Activated T-cell treated with anti-CD3 and anti-CD28 coated beads, Interleukin-2, amount 50 U/mL, for 48 hours (primary cell): ENCODE measurements around the gene NATD1.
"Not testable (repeated sequence)": the region's sequence is repeated elsewhere in the genome, so short reads cannot be mapped to it uniquely, and the experiment has no call there.

Experiments used
- DNase-seq, 2 experiments: peaks; one replicate each; pipeline ENCODE4 v3.0.0-alpha.2; 2020

NATD1 gene

DNA sequence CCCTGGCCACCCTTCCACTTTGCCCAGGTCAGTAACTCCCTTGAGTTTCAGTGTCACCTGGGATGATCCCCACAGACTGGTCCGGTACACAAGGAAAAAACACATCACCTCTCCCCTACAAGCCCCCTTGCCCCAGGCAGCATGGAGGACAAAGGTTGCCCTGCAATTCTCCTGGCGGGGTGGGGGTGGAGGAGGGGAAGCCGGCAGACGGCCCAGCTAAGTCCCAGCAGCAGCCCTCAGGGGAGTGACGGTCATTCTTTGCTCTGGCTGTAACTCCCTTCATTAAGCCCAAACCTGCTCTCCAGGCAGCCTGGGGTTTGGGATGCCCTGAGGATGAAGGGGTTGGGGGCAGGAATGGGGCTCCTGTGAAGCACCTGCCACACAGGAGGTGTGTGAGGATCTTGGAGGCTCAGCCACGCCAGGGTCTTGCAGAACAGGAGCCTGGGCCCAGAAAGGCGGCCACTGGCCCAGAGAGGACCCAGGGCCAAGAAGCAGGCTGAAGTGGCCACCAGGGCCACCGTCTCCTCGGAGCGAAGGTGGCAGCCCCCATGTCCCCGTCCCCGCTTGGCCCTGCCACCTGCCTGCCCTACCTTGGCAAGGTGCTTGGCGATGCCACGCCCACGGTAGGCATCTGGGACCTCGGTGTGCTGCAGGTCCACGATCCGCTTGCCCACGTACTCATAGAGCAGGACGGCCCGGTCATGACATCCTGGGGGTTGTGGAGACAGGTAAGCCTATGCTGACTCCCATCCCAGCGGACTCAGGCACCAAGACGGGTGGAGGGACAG is 9.5 kb downstream of the NATD1 start:
- DNase-seq: no peak

DNA sequence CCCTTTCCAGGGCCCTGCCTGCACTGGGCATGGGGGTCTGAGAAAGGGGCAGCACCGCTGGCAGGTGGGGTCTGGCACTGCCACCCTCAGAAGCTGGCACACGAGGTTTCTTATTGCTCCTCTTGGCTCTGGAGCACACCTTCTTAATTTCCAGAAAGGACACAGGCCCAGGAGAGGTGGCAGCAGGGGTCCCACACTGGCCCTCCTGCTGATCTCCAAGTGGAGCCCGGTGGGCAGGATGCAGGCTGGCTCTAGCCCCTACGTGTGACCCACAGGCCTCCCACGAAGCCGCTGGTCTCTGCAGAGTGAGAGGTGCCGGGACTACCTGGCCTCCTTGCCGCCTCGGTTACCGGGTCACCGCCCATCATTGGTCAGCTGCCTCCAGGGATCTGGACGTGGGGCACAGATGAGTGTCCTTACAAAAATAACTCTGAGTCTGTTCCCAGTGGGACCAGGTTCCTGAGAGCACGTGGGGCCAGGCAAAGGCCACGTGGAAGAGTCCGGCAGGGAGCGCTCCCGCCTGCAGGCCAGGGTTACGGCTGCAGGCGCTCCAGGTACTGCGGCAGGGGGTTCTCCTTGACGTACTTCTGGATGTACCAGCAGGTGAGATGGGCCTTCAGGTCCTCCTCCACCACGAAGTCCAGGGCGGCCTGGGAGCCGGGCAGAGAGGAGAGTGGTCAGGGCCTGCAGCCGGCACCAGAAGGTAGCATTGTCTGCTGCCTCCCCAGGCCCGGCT is 10.3 kb downstream of the NATD1 start:
- DNase-seq: no peak

DNA sequence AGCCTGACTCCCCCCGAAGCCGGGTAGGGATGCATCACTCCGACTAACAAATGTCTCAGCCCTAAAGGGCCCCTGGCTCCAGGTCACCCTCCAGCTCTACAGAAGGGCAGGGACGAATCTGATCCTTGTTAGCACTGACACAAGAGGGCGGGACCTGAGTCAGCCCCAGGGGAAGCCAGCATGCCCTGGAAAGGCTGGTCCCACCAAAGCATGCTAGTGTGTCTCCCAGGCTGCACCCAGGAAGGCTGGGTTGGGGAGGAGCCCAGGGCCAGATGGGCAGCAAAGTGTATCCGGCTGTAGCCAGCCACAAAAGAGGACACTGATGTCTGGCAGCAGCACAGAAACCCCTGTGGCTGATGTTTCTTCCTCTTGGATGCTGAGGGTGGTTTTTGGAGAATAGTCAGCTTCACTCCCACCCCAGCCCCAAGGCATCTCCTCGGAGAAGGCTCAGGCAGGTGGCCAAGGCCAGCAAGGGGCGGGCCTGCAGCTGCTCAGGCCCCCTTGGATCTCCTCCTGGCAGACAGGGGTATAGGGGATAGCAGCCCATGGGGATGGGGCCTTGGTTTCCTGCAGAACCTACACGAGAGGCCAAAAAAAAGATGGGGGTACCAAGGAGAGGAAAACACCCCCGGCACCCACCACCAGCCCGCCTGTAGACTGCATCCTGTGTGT is 11.0 kb downstream of the NATD1 start:
- no peak for DNase-seq

DNA sequence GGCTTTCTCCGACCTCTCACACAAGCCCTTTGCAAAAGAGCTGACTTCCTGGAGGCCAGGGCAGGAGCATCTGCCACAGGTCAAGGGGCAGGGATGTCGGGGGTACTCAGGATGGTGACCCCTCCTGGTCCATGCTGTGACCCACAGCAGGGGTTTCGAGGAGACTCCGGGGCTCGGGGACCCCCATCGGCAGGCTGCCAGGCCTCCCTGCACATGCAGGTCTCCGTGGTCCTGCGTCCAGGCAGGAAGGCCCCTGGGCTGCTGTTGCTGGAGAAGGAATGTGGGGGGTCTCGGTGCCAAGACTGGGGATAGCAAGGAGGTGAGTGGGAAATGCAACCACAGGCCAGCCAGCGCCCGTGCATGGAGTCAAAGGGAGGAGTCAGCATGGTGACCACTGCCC is 11.6 kb downstream of the NATD1 start:
- DNase-seq: no peak

DNA sequence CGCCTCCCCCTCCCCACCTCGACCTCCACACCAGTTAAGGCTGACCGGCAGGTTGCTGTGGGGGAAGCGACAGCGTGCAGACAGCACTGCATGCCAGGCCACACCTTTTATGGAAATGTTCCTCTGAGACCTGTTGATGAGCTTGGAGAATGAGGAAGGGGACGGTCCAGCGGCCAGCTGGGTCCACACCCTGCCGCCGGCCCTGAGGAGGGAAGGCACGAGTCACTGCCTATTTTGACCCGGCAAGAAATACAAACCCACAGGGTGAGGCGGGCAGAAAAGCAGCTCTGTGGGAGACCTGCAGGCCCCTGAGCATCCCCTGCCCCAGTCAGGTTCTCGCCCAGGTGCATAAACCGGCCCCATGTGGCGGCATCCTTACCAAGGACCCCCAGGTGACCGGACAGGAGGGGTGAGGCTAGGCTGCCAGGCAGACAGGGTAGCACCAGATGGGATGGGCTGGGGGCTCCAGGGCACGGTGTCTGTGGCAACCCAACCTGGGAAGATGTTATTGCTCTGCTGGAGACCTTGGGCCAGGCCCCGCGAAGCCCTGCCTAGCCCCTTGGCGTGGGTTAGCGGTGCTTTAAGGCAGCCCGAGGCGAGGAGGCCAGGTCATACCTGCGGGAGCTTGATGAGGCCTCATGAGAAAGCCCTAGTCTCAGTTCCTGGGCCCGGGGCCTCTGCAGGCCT is 12.7 kb downstream of the NATD1 start:
- DNase-seq: no peak

DNA sequence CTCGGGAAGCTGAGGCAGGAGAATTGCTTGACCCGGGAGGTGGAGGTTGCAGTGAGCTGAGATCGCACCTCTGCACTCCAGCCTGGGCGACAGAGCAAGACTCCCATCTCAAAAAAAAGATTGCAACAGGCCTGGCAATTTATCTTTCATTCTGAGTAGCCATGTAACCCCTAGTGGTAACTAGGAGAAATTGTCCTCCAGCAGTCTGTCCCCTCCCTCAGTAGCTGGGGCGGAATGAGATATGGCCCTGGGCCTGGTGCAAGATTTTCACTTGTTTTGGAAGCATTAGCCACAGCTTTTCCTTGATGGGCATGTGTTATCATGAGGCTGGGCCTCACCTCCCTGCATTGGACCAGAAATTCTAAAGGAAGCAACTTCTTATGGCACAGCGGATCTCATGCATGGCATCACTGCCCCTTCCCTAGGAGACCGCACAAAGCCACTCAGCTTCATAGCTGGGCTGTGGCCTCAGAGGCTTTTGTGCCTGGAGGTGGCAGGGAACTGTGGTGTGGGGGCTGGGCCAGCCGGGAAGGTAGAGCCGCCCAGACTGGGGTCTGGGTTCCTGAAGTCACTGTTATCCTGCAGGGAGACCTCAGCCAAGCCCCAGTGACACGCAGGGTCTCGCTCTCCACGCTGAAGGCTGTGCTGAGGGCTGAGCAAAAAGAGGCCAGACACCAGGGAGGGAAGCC is 13.4 kb downstream of the NATD1 start:
- no peak for DNase-seq

DNA sequence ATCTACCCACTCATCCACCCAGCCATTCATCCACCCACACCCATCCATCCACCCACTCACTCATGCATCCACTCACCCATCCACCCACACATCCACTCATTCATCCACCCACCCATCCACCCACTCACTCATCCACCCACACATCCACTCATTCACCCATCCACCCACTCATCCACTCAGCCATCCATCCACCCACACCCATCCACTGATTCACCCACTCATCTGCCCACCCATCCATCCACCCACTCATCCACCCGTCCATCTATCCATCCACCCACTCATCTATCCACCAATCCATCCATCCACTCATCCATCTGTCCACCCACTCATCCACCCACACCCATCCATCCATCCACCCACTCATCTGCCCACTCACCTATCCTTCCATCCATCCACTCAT is 17.3 kb downstream of the NATD1 start:
- no peak for DNase-seq

DNA sequence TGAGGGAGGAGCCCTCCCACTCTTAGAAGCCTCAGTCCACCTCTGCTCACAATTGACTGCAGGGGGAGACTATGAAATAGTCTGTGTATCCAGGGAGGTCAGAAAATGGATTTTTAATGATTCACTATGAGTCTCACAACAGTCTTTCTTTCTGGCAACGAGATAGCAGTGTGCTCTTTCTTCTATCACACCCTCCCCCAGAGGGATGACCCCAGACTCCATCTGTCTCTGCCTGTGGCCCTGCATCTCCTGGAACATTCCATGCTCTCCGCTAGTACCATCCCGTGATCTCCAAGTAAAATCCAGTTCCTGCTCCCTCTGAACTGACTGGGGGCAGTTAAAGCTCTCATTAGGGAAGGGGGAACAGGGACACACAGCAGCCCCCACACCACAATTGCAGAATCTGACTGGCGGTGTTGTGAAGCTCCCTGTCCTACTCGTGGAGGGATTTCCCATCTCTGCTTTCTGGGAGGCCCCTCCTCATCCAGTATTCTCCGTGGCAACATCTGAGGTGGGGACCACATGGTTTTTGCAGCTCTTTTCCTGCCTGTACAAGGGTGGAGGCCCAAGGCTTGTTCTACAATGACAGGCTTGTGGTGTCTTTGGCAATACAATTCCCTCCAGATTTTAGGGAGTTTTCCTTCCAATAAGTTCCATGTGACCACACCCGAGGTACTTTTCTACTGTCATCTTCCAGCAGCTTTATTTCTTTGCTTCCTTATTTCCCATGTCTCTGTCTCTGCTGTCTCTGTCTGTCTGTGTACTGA is 19.4 kb downstream of the NATD1 start:
- no peak for DNase-seq

DNA sequence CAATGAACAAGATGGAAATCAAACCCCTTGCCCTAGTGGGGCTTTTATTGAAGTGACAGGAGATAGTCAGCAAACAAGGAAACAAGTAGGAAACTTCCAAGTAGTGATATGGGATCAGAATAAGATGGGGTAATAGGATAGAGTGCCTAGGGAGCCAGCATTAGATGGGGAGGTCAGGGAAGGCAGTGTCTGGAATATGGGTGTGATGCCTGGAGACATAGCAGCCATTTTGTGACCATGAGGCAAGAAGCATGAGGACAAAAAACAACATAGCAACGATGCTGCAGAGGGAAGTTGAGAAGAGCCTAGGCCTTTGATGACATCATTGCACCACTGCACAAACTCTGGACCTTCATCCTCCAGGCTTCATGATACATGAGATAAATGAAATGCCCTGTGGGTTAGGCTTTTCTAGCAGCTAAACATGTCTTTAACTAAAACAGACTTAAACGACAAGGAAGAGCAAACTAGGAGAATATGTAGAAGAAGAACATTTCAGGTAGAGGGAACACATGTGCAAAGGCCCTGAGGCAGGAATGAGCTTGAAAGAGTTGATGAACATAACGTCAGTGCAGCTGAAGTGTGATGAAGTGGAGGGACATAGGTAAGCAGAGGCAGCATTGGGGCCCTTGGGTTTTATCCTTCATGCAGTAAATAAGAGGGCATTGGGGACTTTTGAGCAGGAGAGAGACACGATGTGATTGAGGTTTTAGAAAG is 21.0 kb downstream of the NATD1 start:
- DNase-seq: no peak

DNA sequence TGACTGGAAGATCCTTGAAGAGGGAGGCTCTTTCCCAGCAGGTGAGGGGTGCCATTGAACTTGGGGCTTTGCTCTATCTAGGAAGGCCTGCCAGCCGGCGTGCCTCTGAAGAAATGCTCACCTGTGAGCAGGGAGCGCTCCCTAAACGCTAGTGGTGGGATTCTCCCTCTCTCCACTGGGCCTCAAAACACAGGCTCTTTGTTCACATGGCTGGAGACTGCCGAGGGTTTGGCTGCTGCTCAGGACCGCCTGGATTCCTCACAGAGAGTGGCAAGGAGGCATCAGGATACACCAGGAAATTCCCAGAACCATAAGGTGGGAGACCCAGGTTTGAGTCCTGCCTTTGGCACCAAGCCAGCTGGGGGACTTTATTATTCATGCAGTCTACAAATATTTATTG is 21.7 kb downstream of the NATD1 start:
- DNase-seq: no peak

DNA sequence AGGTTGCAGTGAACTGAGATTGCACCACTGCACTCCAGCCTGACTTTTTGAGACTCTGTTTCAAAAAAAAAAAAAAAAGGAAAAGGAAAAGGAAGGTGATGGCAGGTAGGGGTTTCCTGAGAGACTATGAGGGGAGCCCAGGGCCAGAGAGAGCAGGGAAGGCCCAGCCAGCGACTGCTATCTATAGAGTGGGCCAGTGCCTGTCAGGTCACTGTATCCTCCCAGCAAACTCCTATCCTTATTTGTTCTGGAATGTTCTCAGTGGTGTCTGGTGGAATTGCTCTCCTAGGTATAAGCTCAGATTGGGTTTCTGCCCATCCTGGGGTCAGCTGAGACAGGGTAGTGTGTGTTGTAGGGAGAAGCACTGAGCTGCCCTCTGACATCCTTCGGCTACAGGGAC is 24.4 kb downstream of the NATD1 start:
- DNase-seq: no peak

DNA sequence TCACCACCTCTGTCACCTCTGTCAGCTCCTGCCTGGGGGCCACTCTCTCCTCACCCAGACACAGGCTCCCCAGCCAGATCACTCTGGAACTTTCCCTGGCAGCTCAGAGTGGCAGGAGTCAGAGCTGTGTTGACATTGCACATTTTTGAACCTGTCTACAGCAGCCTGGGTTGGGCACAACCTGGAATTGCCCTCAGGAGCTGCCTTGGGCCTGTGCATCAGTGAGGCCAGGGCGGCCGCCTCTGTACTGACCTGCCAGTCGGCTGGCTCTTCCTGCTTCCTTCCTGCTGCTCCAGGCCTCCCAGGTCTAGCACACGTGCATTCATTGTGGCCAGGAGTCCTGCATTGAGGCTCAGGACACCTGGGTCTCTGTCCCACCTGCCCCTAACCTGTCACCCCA is 25.1 kb downstream of the NATD1 start:
- no peak for DNase-seq

DNA sequence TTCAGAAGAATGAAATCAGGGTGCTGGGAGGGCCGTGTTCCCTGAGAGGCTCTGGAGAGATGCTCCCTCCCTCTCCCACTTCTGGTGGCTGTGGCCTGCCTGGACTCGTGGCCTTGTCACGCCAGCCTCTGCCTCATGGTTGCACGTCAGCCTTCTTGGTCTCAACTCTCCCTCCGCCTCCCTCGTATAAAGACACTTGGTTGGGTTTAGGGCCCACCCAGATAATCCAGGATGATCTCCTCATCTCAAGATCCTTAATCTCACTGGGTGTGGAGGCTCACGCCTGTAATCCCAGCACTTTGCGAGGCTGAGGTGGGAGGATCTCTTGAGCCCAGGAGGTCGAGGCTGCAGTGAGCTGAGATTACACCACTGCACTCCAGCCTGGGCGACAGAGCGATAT is 25.9 kb downstream of the NATD1 start:
- DNase-seq: not testable (repeated sequence)

DNA sequence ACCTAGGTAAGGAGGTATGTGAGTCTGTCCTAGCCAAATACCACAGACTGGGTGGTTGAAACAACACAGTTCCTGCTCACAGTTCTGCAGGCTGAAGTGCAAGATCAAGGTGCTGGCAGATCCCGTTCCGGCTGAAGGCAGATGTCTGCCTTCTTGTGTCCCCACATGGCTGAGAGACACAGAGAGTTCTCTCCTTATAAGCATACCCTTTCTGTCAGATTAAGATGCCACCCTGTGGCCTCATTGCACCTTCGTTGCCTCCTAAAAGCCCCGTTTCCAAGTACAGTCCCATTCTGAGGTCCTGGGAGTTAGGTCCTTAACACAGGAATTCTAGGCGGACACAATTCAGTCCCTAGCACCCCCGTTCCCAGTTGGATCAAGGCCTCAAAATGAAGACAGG is 30.1 kb downstream of the NATD1 start:
- DNase-seq: no peak

DNA sequence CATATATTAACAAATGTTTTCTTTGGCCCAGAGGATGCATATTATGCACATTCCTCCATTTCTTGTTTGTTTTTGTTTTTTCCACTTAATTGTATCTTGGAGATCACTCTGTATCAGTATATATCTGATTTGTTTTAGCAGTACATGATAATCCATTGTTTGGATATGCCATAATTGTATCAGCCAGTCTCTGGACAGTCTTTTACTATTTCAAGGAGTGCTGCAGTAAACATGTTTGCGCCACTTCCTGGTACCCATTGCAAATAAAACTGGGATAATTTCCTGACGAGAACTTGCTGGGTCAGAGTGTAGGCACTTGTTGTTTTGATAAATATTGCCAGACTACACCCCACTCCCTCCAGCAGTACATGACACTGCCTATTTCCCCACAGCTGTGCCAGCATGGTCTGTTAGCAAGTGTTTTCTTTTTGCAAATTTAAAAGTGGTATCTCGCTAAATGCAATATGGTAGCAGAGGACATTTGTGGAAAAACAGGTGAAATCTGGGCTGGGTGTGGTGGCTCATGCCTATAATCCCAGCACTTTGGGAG is 34.3 kb downstream of the NATD1 start:
- no peak for DNase-seq

DNA sequence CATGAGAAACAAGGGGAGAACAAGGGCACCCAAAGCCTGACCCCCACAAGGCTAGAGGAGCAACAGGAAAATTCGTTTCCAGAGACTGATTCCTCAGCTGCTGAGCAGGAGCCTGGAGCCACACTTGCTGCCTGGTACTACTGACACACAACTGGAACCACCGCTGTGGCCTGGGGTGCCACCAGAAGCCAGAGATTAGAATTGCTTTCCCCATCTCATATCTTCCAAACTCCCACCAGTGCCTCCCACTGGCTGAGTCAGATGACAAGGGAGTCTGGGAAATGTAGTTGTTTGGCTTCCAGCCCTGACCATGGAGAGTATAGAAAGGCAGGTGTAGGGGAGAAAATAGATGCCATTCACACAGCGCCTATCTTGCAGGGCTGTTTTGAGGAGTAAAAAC is 35.1 kb downstream of the NATD1 start:
- peak; percentile 68 to 74 for DNase-seq

DNA sequence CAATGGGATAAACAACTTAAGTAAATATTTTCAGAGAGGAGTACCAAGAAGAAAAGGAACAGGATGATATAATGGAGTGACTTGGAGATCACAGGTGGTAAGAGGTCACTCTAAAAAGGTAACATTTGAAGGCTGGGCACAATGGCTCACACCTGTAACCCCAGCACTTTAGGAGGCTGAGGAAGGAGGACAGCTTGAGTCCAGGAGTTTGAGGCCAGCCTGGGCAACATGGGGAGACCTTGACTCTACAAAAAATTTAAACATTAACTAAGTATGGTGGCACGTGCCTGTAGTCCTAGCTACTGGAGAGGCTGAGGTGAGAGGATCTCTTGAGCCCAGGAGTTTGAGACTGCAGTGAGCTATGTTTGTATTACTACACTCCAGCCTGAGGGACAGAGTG is 35.9 kb downstream of the NATD1 start:
- DNase-seq: no peak

DNA sequence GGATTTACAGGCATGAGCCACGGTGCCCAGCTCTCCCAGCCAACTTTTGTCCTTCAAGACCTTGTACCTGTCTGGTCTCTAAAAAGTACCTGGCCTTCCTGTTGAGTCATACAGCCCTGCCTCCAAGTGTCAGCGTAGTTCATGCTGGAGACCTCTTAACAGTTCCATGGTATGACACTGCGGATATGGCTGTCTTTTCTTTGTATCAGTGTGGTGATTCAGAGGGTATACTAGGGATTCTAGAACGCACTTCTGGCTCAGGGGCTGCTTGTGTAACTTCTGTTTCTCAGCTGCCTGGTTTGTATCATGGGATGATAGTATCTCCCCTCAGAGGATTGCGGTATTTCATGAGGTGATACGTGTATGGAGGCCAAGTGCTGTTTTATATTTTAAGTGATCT is 37.3 kb downstream of the NATD1 start:
- no peak for DNase-seq

DNA sequence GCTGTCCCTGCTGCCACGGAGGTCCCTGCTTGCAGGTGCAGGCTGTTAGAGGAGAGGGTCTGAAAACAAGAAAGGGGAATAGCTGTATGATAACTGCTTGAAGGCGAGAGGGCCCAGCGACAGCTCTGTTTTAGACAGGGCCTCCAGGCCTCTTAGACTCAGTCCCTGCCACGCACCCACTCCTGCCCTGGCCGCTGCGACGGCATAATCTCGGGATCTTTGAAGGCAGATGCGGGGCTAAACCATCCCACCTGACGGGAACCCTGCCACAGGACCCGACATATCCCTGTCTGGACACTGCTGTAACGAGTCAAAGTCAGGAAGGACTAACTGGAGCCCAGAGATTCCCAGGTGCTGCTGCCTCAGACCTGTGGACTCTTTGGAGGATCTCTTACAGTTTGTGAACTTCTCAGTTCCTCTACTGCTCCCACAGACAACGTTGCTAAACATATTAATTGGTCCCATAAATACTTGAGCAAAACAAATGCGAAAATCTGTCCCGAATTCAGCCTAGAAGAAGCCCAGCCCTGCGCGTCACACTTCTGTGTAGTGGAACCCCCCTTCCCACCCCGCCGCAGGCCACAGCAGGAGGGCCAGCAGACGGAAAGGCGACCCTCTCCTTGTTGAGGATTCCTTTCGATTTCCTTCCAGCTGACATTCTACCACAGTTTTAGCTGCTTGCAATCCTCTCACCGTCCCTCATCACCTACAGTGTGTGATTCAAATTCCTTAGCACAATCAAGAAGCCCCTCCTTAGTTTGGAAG is 38.3 kb downstream of the NATD1 start:
- DNase-seq: no peak
